DOHH2 (cell line): Measurements from ENCODE around the gene PCSK5.

Experiments
- EZH2phosphoT487 ChIP-seq: fragments of 200-600 bp; sonication (generic); IDR thresholded peaks from 2 replicates; pipeline ENCODE4 v1.6.1; 2017; ENCODE audit warnings: borderline replicate concordance, mild to moderate bottlenecking, antibody characterized with exemption, low read length, moderate library complexity, mixed read lengths
- TF ChIP-seq, protein P1 (sequence below): fragments of 200-600 bp; sonication (generic); IDR thresholded peaks from one replicate; pipeline ENCODE4 v1.5.1; 2014; ENCODE audit warnings: antibody characterized with exemption, mild to moderate bottlenecking, low read depth, low read length; ENCODE audit not compliant: poor library complexity, severe bottlenecking

GRCh38 chr9:76396144-76396543 lies 505.7 kb downstream of the PCSK5 start:
- TF ChIP-seq, protein P1, sequence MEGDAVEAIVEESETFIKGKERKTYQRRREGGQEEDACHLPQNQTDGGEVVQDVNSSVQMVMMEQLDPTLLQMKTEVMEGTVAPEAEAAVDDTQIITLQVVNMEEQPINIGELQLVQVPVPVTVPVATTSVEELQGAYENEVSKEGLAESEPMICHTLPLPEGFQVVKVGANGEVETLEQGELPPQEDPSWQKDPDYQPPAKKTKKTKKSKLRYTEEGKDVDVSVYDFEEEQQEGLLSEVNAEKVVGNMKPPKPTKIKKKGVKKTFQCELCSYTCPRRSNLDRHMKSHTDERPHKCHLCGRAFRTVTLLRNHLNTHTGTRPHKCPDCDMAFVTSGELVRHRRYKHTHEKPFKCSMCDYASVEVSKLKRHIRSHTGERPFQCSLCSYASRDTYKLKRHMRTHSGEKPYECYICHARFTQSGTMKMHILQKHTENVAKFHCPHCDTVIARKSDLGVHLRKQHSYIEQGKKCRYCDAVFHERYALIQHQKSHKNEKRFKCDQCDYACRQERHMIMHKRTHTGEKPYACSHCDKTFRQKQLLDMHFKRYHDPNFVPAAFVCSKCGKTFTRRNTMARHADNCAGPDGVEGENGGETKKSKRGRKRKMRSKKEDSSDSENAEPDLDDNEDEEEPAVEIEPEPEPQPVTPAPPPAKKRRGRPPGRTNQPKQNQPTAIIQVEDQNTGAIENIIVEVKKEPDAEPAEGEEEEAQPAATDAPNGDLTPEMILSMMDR, result no peak
- no peak for TF ChIP-seq EZH2phosphoT487
